NCI-H748 treated with DMSO at 0.1 percent for 48 hours (cell line): ENCODE measurements around the gene ZNF697.

ENCODE experiments used
- DNase-seq: peaks from one replicate; lab custom pipeline; 2025; lab: John Stamatoyannopoulos, UW

ZNF697 gene

DNA sequence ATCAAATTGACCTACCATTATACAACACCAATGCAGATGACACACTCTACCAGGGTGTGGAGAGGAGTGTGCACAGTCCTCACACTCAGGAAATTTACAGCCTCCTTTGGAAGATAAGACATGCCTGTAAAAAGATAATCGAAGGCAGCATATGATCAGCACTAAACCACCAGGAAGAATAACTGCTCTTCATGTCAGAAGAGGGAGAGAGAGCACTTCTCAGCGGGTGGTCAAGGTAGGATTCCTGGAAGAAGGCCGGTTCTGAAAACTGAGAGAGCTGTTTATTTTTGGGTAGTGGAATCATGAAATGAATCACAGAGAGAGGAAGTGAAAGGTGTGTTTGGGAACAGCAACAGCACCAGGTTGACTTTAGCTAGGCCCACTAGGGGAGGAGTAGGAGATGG is 14.0 kb upstream of the ZNF697 start:
- DNase-seq: no peak

DNA sequence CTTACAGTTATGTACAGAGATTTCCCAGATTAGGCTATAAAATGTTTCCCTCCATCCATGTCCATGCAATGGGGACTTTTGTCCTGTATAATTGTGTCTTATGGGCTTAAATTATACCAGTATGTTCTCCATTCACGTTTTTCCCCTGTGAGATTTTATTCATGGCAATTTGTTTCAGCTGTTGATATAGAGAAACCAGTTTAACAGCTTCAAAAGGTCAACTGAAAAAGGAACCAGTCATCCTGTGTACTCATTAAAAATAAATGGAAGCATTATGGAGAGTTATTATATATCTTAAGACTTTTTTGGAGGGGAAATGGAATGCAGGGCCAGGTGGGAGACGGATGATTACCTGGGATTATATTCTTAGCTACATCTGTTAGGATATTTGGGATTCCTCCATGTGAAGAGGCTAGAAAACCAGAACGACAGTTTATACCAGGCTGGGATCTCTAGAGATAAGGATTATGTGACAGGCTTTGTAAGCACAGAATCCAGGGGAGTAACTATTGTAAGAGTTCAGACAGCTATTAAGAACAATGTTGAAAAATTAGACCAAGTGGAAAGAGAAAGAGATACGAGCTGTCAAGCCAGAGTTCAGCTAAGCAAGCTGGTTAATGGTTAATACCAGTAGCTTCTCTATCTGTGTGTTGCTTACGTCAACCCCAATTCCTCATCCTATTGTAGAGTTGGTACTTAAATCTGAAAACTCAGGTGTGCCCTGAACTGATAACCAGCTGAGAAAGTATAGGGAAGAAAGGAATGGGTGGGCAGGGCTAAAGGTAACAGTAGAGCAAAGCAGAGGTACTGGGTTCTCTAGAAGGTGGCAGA is 12.4 kb upstream of the ZNF697 start:
- DNase-seq: peak; percentile 19

GRCh38 chr1:119659628-119660027 is 11.6 kb upstream of the ZNF697 start:
- no peak for DNase-seq

DNA sequence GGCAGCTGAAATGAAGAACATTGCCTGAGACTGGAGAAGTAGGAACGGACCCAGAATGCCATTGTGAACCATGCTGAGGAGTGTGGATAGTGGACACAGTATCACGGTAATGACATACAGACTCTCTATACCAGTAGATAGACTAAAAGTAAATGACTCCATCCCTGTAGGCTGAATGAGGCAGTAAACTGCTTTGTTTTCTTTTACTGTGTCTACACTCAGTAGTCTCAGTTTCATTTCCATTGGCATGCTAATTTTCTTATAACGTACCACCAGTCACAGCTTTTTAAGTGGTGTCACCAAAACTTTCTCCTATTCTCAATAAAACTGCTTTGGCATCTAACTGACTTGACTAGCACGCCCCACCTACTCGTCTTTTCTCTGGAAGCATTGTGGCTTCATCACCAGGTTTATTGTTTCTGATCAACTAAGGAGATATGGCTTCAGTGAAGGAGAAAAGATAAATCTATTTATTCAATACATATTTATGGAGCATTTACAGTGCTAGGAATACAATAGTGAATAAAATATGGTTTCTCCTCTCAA is 8.4 kb upstream of the ZNF697 start:
- no peak for DNase-seq

DNA sequence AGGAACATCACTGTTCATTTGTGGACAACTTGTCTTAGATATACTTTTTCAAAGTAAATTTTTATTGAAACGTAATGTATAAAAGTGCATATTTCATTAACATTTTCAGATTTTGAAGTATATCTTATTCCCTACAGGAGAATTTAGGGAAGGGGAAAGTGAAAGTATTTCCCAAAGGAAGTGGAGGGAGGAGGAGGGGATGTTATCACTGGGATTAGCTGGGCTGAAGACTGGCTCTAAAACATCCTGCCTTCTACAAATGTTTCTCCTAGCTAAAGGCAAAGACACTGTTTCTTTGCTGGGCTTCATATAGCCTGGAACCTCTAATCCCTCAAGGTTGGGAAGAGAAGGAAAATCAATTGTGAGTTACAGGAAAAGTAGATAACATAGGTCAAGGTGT is 7.1 kb upstream of the ZNF697 start:
- no peak for DNase-seq

DNA sequence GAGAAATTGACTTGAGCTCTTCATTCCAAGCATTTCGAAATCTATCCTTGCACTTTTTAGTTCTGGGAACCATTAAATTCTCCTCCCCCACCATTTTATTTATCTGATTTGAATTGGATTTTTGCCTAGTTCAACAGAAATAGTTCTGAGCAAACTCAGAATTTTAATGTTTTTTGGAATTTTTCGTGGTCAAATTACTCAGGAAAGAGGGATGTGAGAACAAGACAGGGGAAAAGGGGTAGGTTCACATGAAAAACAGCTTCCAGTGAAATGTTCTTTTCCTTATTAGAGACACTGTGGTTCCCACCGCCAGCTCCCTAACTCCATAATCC is 5.7 kb upstream of the ZNF697 start:
- no peak for DNase-seq

GRCh38 chr1:119653135-119653838 is 5.2 kb upstream of the ZNF697 start:
- DNase-seq: no peak

DNA sequence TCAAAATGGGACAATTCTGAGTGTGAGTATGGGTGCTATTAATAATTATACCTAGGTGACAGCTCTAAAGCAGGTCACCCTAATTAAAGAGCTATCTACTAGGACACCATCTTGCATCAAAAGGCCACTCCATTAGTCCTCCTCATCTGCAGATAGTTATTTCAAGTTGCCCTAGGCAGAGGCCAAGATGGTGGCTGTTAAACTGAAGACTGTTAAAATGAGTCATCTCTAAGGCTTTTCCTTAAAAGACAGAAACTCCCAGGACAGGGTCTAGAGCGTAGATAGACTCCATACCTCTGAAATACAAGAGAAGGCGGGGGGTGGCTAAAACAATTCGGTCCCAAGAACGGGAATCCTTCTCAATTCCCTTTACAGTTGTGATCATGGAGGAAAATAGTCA is 4.5 kb upstream of the ZNF697 start:
- no peak for DNase-seq

DNA sequence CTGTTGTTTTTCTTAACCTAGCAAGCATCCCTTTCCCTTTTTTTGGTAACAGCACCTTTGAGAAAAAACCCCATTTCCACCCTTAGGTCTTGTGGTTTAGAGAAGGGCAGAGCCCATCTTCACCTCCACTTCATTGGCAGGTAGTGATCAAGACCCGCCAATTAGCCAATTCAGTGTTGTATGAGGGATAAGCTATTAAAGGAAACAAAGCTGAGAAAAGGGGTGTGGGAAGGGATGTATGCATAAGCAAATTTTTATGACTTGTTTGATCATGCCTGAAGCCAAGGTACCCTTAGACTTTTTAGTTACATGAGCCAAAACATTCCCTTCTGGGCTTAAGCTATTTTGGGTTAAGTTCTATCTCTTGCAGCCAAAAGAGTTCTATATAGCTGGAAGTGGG is 3.6 kb upstream of the ZNF697 start:
- DNase-seq: no peak

DNA sequence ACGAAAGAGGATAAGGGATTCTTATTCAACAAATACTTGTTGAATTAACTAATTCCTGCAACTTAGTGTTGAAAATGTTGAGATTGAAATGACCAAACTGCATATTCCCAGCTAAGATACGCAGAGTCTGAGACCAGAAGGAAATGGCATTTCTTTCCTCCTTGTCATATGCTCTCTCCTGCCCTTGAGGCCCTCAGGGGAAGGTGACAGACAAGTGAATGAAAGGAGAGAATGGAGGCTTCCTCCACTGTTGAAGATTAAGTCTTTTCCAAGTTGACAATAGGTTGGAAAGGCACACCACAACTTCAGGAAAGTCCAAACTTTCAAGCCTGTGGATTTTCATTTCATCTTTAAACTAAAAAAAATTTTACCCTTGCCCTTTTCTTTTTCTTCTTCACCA is 3.1 kb upstream of the ZNF697 start:
- no peak for DNase-seq

GRCh38 chr1:119648620-119649004 is 546 bp upstream of the ZNF697 start:
- no peak for DNase-seq

DNA sequence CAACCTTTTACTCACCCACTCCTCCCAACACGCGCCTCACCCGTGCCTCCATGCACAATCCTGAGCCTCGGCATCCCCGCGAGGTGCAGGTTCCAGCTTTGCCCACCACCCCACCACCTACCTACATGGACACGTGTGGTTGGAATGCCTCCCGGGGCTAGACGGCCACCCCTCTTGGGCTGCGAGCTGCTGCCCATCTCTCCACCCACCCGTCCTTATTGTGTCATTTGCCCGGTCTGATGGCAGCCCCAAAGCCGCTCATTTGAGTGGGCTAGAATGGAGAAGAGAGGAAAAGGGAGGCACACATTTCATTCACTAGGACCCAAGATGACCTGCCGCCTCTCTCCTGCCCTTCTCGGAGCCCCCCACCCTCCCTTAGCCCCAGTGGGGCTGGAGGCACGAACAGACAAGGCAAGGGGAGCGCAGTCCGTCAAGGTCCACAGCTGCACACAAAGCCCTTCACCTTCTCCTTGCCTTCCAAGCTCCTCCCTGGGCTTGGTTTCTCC is 785 bp downstream of the ZNF697 start:
- DNase-seq: no peak

DNA sequence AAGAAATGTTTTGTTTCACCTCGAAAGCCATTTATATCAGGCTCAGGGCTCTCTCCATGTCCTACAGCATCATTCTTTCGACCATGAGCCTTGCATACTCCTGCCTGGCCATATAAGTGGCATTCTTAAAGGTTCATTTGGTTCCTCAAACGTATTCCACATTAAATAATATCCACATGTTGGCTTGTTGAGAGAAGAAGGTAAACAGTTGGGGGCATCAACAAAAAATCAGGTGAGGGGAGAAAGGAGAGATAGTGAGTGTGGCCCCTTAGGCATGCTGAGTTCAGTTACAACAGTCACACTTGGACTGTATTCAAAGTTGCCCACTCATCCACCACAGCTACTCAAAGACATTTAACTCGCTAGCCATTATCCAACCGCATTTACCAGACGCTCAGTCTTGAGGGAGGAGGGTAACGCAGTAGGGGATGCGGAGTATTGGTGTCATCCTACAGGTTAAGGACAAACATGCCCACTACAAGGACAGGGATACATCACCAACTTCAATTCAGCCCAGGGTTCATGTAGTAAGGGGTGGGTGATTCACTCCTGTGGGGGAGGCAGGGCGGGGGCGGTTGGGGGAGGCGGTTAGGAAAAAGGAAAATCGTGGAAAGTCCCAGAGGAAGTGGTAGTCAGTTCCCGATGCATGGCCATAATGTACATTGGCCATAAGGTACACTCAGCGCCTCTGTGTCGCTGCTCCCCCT is 1.4 kb downstream of the ZNF697 start:
- no peak for DNase-seq

GRCh38 chr1:119639109-119639508 is 9.0 kb downstream of the ZNF697 start:
- DNase-seq: no peak

DNA sequence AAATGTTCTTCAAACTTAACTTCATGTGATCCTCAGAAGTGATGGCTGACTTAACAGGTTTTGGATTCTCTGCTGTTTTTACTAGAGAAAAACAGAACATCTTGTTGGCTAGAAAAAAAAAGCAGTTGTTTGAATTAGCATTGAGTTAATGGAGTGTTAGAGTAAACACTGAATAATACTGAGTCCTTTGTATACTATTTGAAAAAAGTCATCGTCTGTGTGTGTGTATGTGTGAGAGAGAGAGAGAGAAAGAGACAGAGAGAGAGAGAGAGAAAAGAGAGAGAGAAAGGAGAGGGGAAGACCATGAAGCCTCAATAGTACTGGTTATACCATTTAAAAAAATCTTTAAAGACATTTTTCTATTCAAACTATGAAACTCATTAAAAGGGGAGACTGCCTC is 10.4 kb downstream of the ZNF697 start:
- DNase-seq: no peak

- no peak for DNase-seq
These were observed 11.5 kb downstream of the ZNF697 start for GRCh38 chr1:119636491-119637089.

GRCh38 chr1:119635811-119636390 is 12.2 kb downstream of the ZNF697 start:
- DNase-seq: no peak

- no peak for DNase-seq
These were observed 14.1 kb downstream of the ZNF697 start for GRCh38 chr1:119634016-119634415.

- no peak for DNase-seq
These were observed 14.5 kb downstream of the ZNF697 start for GRCh38 chr1:119633575-119633974.

- no peak for DNase-seq
These were observed 15.2 kb downstream of the ZNF697 start for GRCh38 chr1:119632841-119633240.

DNA sequence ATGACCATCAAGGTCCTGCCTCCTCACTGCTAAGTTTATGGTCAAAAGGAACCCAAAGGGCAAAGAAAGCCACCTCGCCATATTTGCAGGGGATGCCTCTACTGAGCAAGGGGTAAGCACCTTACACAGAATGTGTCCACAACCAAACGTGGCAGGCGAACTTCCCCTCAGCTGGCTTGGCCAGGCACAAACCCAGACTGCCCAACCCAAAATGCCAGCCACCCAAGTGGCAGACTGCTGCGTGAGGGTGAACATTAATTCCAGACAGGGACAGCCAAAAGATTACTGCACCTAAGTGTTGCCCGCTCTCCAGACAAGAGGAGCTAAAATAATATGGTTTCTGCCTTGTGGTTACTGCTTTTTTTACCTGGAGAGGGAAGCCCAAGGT is 16.0 kb downstream of the ZNF697 start:
- no peak for DNase-seq
